ENCODE data around the gene ISOC2.

ISOC2 gene

DNA sequence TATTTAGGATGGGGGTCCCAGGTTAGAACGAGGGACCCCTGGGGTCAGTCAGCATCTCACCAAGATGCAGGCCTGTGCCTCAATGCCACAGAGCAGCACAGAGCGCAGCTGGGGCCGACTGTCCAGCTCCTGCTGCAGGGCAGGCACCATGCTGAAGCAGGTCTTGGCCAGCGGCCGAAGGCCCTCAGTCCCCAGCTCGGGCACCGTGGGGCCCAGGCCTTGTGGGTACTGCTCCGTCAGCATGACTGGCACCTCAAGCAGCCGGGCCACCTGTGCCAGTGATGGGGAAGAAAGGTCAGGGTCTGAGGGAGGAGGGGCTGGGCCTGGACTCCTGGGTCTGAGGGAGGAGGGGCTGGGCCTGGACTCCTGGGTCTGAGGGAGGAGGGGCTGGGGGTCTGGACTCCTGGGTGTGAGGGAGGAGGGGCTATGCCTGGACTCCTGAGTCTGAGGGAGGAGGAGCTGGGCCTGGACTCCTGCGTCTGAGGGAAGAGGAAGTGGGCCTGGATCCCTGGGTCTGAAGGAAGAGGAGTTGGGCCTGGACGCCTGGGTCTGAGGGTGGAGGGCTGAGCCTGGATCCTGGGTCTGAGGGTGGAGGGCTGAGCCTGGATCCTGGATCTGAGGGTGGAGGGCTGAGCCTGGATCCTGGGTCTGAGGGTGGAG is 5.7 kb downstream of the ISOC2 start:
- no peak for DNase-seq (ENCODE audit: low read depth)
- TF ChIP-seq, protein P1, sequence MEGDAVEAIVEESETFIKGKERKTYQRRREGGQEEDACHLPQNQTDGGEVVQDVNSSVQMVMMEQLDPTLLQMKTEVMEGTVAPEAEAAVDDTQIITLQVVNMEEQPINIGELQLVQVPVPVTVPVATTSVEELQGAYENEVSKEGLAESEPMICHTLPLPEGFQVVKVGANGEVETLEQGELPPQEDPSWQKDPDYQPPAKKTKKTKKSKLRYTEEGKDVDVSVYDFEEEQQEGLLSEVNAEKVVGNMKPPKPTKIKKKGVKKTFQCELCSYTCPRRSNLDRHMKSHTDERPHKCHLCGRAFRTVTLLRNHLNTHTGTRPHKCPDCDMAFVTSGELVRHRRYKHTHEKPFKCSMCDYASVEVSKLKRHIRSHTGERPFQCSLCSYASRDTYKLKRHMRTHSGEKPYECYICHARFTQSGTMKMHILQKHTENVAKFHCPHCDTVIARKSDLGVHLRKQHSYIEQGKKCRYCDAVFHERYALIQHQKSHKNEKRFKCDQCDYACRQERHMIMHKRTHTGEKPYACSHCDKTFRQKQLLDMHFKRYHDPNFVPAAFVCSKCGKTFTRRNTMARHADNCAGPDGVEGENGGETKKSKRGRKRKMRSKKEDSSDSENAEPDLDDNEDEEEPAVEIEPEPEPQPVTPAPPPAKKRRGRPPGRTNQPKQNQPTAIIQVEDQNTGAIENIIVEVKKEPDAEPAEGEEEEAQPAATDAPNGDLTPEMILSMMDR (conservative IDR thresholded peaks at IDR 0.05; ENCODE audit: low read depth, low read length): no peak
- no peak overlapping the region for H3K4me3 ChIP-seq (ENCODE audit: low read depth, low read length)

DNA sequence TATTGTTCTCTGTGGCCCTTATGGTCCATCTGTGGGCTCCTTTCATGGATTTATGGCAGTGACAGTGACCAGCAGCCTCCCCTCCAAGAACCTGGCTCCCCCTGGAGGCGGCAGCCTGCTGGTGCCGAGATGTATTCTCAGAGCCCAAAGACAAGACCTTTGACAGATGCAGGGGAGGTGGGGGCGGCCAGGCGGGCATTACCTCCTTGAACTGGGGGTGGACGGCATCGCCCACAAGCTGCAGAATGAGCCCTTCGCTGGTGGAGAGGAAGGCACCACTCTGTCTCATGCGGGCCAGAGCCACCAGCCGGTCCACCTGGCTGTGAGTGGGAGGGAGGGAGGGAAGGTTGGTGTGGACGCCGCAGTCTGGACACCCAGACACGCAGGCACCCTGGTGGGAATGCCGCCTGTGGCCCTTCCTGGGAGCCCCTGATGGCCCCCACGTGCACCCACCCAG is 6.6 kb downstream of the ISOC2 start:
- peak; percentile 59 for DNase-seq (ENCODE audit: low read depth)
- TF ChIP-seq, protein P1 (conservative IDR thresholded peaks at IDR 0.05; ENCODE audit: low read depth, low read length): peak; percentile 82
- no peak overlapping the region for H3K4me3 ChIP-seq (ENCODE audit: low read depth, low read length)

DNA sequence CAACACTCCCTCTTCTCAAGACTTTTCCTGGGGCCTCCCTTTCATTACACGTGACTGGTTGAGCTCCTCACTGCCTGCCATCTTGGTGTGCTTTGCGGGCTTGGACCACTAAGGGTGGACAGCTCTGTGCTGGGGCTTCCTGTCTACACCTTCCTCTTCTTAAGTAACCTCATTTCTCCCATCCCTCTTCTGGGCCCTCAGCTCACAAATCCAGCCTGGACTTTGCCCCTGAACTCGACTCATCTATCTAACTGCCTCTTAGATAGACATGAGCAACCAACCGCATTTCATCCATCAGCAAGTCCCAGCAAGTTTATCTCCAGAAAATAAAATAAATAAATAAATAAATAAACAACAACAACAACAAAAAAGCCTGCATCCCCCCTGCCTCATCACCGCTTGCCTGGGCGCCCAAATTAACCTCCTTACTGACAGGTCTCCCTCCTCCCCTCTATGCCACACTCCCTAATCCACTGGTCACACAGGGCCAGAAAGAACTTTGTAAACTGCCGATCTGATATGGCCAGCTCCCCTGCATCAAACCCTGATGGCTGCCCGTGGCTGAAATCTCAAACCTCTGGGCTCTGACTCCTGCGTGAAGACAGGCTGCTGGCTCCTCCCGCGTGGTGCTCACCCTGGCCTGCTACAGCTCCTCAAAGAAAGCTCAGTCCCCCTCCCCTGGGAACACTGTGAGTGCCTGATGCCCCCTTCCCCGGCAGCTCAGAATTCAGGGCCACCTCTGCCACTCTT is 7.8 kb downstream of the ISOC2 start:
- no peak for DNase-seq (ENCODE audit: low read depth)
- TF ChIP-seq, protein P1 (conservative IDR thresholded peaks at IDR 0.05; ENCODE audit: low read depth, low read length): peak; percentile 3
- no peak overlapping the region for H3K4me3 ChIP-seq (ENCODE audit: low read depth, low read length)

DNA sequence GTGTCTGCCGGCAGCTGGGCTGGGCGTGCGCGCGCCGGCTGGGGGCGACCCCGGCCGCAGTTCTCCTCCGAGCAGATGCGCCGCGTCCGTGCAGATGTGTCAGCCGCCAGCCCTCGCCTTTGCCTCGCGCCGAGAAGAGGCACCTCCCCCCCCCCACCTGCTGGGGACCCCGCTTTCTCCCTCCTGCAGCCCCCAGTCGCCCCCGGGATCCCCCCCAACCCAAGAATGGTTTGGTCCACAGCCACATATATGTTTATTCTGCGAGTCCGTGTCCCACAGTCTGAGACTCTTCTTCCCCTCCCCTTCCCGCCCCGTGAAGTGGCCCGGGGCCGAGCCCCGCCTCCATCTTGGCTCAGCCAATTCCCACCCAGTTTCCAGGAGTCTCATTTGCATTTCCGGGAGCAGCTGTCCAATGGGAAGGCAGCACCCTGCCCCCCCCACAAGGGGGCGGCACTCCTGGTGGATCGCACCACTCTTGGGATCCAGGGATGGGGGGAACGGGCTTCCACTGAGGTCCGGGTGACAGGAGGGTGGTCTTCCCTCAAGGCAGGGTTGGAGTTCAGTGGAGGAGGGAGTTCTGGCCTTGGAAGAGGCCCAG is 8.6 kb downstream of the ISOC2 start:
- TF ChIP-seq, protein P1 (conservative IDR thresholded peaks at IDR 0.05; ENCODE audit: low read depth, low read length): peak; percentile 23
- peak; percentile 90 for DNase-seq (ENCODE audit: low read depth)
- peak overlapping the region; percentile 40 for H3K4me3 ChIP-seq (ENCODE audit: low read depth, low read length)

DNA sequence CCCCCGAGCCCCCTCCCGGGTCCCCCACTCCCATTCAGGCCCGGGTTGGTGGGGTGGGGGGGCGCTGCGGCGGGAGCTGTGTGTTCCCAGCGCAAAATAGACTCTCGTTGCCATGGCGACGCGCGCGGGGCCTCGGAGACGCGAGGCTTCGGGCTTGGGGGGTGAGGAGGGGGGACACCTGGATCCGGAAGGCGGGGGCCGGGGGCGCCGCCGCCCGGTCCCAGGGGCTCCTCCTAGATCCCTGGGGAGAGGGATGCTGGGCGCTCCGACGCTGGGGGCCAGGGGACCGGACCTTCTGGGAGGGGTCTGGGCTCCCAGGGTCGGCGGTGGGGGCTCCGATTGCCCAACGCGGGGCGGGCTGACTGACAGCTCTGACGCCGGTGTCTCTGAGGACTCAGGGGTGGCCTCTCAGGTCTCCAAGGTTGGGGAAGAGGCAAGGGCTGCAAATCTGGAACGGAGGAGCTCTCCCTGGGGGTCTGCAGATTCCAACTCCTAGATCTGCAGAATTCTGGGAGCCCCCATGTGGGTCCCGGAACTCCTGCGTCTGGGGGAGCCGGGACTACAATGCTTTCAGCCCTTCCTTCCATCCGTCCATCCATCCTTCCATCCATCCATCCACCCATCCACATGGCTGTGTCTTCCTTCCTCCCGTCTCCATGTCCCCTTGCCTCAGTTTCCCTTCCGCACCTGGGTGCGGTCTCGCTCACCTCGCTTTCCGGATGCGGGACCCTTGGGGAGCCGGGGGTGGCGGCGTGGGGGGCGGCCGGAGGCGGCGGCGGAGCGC is 9.3 kb downstream of the ISOC2 start:
- DNase-seq (ENCODE audit: low read depth): no peak
- TF ChIP-seq, protein P1 (conservative IDR thresholded peaks at IDR 0.05; ENCODE audit: low read depth, low read length): no peak
- peak overlapping the region; percentile 40 for H3K4me3 ChIP-seq (ENCODE audit: low read depth, low read length)

DNA sequence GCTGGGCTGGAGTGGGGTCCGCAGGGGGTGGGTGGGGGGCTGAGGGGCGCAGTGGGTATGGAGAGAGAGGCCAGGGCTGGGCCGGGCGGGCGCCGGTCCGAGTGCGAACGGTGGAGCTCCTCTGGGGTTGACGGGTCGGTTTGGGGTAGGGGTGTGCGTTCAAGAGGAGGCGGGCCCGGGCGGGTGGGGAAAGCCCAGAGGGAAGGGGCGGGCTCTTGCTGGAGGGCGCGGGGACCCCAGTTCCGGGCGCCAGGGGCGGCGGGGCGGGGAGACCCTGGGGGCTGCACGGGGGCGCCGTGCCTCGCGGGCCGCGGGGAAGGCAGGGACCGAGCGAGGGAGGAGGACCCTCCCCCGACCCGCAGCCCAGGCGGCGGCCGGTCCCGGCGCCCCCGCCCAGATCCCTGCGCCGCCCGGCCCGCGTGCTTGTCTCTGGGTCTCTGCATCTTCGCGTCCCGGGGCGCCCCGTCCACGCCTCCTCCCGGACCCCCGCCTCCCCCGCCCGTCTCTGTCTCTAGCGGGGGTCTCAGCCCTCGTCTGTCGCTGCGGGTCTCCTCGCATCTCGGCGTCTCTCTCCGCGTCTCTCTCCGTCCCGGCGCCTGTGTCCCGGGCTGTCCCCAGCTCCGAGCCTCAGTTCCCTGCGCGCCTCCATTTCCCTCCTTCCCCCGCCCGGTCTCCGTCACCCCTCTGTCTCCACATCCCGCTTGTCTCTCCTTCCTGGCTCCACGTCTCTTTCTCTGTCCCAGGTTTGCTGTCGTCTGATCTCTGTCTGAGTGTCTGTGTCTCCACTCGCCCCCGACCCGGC is 10.1 kb downstream of the ISOC2 start:
- no peak overlapping the region for H3K4me3 ChIP-seq (ENCODE audit: low read depth, low read length)
- DNase-seq (ENCODE audit: low read depth): no peak
- TF ChIP-seq, protein P1 (conservative IDR thresholded peaks at IDR 0.05; ENCODE audit: low read depth, low read length): no peak
